ENCODE data around the gene TWNK.
"Not testable (repeated sequence)": the region's sequence is repeated elsewhere in the genome, so short reads cannot be mapped to it uniquely, and the experiment has no call there.

TWNK gene

DNA sequence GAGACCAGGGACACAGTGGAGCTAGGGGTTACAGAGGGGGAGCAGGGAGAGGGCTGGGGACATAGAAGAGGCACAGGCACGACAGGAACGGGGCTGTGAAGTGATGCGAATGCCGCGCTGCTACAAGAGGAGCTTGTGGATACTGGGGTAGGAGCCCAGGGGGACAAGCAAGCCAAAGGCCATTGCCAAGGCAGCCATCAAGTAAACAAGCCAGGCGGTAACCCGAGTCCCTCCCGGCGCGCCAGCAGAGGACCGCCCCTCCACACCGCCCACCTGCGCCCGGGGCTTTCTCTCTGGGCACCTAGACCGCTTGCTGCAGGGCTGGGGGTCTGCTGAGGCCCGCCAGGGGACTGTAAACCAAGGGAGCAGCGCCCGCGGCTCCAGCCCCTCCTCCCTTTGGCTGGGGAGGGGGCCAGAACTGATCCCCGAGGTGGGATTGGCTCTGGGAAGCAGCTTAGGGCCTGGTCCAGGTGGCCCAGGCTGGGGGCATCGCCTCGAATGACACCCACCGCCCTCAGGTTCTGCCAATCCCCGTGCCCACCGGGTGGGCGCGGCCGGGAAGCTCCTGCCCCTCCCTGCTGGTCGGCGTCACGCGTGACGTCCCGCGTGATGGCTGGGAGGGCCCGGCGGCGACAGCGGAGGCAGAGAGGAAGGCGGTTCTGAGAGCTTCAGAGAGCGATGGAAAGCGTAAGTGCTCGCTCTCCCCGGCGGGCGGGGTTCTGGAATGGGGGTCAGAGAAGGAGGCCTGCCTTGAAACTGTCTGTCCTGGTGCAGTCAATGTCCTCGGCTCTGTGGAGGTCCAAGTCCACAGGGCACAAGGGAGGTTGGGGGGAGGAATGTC, 44.7 kb downstream of the TWNK start:
- DNase-seq, result peak; percentile 34

DNA sequence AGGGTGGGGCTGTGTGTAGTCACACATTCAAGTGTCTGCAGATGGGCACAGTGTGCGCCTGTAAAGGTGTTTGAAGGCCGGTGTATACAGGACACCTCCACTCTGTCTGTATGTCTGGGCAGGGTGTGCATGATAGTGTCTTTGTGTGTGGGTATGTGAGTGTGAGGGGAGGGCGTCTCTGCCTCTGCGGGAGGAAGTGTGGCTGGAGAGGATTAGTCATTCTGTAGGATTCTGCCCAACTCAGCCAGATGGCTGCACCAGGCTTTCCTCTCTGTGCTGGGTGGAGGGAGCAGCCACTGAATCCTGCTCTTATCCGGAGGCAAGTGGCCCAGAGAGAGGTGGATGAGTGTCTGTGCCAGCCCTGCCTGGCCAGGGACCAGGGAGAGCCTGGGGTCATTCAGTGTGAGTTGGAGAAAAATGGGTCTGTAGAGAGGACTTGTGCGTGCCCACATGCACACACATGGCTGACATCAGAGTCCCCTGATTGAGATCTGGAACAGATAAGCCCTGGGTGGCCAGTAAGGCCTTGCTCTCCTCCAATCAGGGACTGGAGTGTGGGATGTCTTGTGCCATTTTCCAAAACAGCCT, 45.4 kb downstream of the TWNK start:
- no peak for DNase-seq

DNA sequence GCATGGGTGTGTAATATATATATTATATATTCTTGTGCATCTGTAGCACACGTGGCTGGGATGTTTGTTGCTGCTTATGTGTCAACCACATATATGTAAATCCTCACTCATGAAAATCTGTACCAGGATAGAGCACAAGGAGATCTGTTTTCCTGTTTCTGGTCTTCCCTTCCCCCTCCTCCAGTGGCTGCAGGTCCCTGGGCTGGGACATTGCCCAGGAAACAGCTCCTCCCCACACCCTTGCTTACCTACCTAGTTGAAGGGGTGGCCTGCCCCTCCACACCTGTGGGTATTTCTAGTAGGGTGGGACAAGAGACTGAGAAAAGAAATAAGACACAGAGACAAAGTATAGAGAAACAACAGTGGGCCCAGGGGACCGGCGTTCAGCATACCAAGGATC, 45.9 kb downstream of the TWNK start:
- DNase-seq, result no peak

DNA sequence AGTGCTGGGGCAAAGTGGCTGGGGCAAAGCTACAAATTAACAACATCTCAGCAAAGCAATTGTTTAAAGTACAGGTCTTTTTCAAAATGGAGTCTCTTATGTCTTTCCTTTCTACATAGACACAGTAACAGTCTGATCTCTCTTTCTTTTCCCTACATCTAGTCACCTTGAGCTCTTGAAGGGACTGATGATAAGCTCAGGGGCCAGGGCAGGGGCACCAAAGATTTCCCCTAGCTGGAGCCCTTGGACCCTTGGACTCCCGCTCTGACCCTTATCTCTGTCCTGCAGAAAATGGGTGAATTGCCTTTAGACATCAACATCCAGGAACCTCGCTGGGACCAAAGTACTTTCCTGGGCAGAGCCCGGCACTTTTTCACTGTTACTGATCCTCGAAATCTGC, 47.1 kb downstream of the TWNK start:
- not testable (repeated sequence) for DNase-seq

DNA sequence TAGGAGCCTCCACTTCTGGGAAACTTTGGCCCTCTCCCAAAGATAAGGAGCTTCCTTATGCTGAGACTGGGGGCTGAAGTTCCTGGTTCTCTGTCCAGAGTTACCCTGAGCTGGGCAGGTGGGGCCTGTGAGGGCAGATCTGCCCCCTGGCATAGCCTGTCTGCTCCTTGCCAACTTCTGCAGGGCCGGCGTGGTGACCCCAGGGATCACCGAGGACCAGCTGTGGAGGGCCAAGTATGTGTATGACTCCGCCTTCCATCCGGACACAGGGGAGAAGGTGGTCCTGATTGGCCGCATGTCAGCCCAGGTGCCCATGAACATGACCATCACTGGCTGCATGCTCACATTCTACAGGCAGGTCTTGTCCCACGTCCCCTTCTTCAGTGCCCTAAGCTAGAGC, 48.0 kb downstream of the TWNK start:
- no peak for DNase-seq

DNA sequence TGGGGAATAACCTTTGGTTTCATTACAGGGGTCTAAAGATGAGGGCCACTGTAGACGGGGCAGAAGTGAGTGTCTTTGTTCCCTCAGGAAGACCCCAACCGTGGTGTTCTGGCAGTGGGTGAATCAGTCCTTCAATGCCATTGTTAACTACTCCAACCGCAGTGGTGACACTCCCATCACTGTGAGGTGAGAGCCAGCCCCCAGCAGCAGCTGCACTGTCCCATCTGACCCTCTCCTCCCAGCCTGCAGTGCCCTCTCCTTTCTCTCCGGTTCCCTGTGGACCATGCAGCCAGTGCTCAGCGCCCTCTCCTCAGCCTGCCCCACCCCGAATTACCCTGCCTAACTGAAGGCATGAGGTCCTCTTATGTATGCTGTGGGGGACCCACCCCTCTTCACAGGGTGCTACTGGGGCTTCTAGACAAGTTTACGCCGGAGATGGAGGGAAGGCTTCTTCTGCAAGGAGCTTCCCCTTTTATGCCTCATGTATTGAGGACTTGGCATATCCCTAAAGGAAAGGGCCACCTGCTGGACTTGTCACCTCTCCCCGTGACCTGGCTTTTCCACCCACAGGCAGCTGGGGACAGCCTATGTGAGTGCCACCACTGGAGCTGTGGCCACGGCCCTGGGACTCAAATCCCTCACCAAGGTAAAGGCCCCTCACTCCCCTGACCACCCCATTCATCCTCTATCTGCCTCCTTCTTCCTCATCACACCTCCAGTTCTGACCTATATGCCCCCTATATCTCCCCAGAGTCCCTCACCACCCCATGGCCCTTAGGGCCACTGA, 48.8 kb downstream of the TWNK start:
- DNase-seq, result no peak

DNA sequence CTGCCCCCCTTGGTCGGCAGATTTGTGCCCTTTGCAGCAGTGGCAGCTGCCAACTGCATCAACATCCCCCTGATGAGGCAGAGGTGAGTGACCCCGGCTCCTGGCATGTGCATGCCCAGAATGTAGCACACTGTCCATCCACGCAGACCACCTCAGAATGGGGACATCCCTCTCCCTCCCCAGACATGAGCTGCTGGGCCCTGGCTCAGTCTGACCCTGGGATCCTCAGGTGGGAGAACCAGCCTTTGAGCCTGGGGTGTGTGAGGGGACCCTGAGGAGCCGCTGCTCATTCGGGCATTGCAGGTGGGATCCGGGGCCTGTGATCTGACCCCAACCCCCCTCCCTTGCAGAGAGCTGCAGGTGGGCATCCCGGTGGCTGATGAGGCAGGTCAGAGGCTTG, 49.4 kb downstream of the TWNK start:
- no peak for DNase-seq

- no peak for DNase-seq
Measured at GRCh38 chr10:101038484-101038883, 51.1 kb downstream of the TWNK start.

- DNase-seq, result no peak
Measured at GRCh38 chr10:101040061-101040460, 52.7 kb downstream of the TWNK start.

GRCh38 chr10:101040851-101041250, 53.5 kb downstream of the TWNK start:
- no peak for DNase-seq

DNA sequence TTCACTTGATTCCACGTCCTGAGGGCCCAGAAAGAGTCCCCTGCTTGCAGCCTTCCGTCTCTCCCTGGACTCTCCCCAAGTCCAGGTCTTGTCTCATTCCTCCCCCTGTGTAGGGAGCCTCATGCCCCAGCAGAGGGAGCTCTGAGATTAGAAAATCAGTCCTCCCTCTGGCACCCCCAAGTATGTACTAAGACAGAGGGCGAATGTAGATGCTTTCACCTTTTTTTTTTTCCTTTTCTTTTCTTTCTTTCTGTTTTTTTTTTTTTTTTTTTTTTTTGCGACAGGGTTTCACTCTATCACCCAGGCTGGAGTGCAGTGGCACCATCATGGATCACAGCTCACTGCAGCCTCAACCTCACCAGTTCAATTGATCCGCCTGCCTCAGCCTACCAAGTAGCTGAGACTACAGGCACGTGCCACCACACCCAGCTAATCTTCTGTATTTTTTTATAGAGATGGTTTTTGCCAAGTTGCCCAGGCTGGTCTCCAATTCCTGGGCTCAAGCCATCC, 54.0 kb downstream of the TWNK start:
- peak; percentile 43 for DNase-seq

DNA sequence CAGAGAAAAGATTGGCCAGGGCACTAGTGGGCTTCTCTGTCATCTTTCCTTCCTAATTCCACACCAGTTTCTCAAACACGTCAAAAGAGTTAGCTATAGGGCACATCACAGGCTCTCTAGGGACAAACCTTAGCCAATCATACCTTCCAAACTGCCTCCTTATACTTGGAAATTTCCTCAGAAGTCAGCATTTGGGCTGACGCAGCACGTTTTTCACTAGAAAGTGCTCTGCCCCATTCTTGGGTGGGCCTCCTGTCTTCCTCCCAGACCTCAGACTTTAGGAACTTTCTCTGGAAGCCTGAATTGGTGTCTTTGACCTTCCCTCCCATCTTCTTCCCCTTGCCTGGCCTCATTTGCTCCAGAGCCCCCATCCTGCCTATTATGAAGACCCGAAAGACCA, 54.8 kb downstream of the TWNK start:
- DNase-seq, result no peak

DNA sequence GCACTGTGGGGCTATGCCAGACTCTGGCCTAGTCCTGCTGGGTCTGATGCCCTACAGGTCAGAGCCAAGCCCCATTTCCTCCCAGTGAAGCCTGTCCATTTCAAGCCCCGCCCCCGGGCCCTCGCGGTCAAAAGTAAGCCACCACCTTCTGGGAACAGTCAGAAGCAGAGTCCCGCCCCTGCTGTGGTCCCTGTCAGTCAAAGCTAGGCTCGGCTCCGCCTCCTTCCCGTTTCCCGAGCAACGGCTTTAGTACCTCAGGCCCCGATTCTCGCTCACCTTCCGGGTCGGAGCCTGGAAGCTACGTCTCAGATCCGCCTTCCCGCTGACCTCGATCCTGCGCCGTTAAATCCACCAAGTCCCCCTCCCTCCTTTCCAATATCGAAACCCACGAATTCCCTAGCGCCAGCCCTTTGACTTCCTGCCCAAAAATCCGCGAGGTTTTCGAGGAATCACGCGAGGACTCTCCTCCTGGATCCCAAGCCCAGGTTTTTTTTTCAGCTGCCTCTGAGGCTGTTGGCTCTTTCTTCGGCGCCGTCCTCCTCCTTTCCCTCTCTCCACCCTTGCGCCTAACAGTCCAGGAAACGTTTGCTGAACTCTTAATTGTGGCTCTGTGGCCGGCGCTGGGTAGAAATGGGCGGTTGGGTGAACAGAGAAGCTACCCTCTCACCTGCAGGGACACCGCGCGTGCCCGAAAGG, 55.5 kb downstream of the TWNK start:
- DNase-seq, result peak; percentile 93

DNA sequence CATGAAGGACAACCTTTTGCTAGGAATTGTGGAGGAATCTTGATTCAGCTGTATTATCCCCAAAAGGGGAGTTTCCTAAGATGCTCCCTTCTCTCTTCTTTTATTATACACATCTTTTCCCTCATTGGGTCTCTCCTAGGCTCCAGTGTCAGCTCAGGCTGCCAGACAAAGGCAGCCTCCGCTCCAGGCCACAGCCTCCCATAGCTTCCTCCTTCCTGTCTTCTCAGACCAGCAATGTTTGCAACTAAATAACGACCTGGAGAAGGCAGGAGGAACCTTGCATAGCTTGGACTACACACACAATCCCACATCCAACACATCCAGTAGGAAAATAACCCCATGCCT, 56.0 kb downstream of the TWNK start:
- no peak for DNase-seq

All from NCI-H2171 (cell line).